A549 (cell line): ENCODE results near the gene MCTP2.

Experiments used
- CEBPB ChIP-seq, 2 experiments: fragments of >200 bp in 1 of 2; sonication (Bioruptor Twin) in 1 of 2; formaldehyde crosslinking in 1 of 2; IDR thresholded peaks; 2 replicates each; pipeline ENCODE4 v1.6.1; 2012 to 2016
- JUN ChIP-seq, 2 experiments: fragments of >200 bp; sonication (Bioruptor Twin); formaldehyde crosslinking; IDR thresholded peaks; 2 replicates in 1 of 2; 3 replicates in 1 of 2; pipeline ENCODE4 v1.6.1; 2016 to 2017

- TF ChIP-seq CEBPB (IDR thresholded peaks at IDR 0.05) = no peak
- no peak for TF ChIP-seq JUN (IDR thresholded peaks at IDR 0.05)
Observed at GRCh38 chr15:94186770-94187331, 44.5 kb upstream of the MCTP2 start.
